ENCODE measurements around the gene PKMYT1. TPM values are rescaled to one million over a fixed set of nuclear protein-coding genes. Genes with fewer than 3 reads are reported as not detected.
"Not testable (repeated sequence)": the region's sequence is repeated elsewhere in the genome, so short reads cannot be mapped to it uniquely, and the experiment has no call there.

The PKMYT1 gene
- total RNA-seq, 8 experiments from 2014 or later: 0.36 to 48.7 (median 3.6) TPM

DNA sequence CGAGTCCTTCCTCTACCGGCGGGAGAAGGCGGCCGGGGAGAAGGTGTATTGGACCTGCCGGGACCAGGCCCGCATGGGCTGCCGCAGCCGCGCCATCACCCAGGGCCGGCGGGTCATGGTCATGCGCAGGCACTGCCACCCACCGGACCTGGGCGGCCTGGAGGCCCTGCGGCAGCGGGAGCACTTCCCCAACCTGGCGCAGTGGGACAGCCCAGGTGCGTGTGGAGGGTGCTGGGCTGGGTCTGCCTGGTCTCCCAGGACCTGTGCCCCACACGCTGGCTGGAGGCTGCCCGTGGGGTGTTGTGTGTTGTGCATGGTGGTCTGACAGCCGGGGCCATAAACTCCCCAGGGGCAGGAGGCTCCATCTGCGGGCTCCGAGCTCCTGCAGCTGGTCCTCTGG, 43.1 kb downstream of the PKMYT1 start:
- H3K27ac ChIP-seq: no peak overlapping the region
- in situ Hi-C loops (cut with MboI; ENCODE audit: low pct_unique_long_range_greater_than_20kb in 2 of 9, low sequenced_read_pairs in 9 of 9, unreplicated experiment in 9 of 9): no loop called here

DNA sequence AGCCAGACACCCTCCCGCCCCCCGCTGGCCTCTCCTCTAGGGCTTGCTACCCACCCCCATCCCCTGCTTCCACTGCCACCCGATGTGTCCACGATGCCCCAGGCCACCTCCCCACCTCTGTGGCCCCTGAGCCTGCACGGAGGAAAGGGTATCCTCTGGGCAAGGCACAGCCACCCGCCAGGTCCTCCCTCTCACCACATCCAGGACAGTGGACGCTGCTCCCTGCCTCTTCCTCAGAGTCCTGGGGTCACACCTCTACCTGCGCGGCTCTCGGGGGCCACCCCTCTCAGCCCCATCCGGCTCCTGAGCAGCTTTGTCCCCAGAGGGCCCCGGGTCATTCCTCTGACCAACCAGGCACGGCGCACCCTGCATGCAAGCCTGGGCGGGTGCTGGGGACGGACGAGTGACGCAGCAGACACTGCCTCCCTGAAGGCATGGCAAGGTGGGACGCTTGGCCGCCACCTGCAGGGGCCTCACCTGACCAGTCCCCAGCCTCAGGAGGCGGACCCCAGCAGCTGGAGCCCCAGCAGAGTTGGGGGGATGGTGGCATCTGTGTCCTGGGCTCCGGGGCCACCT, 43.7 kb downstream of the PKMYT1 start:
- in situ Hi-C loops (cut with MboI; ENCODE audit: low pct_unique_long_range_greater_than_20kb in 2 of 9, low sequenced_read_pairs in 9 of 9, unreplicated experiment in 9 of 9): no loop called here
- peak in 4 of 8 experiments; percentile 6 to 25 (median 18) for ATAC-seq (replicated peaks in 6 of 8)
- WGBS, 10 experiments: 94 to 100% (median 100%) methylated on average over 1 to 3 of the region's 22 CpGs; no CpG with 5 or more reads in 7 of the 10 experiments
- Histone ChIP-seq H3K4me3 (no peak overlapping the region), H3K4me1 (replicated peaks in 1 of 2) (no peaks in the 10 kb centered on the region), H3K27ac (no peak overlapping the region)

More for the DNA sequence above, 43.1 kb downstream of the PKMYT1 start:
- 82 to 93% (median 91%) methylated on average over 2 to 6 of the region's 24 CpGs; no CpG with 5 or more reads in 7 of the 10 experiments for WGBS, 10 experiments
- H3K4me3 ChIP-seq: no peak overlapping the region
- H3K4me1 ChIP-seq (replicated peaks in 1 of 2): no peaks in the 10 kb centered on the region
- ATAC-seq (replicated peaks in 6 of 8): peak in 4 of 8 experiments; percentile 7 to 24 (median 14)

DNA sequence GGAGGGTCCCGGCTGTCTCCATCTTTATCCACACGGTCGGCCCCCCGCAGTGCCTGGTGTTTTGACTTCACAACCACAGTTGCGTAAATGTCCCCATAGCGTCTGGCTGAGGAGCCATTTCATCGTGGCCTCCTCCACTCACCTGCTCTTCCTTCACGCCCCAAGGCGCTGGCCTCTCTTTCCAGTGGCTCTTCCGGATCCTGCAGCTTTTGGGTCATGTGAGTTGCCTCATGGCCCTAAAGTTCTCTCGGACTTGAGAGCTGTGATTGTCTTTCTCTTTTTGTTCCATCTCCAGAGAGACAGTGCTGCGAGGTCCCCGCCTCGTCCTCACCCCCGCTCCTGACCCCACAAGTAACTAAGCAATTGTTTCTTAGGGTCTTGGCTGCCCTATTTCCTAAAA, 45.8 kb downstream of the PKMYT1 start:
- Histone ChIP-seq H3K4me1 (replicated peaks in 1 of 2) (no peaks in the 10 kb centered on the region), H3K27ac (no peak overlapping the region), H3K4me3 (no peak overlapping the region)
- in situ Hi-C loops (cut with MboI; ENCODE audit: low pct_unique_long_range_greater_than_20kb in 2 of 9, low sequenced_read_pairs in 9 of 9, unreplicated experiment in 9 of 9): no loop called here
- WGBS, 10 experiments: 76 to 97% (median 89%) methylated on average over 6 to 14 of the region's 15 CpGs; no CpG with 5 or more reads in 2 of the 10 experiments
- ATAC-seq (replicated peaks in 6 of 8): no peak

DNA sequence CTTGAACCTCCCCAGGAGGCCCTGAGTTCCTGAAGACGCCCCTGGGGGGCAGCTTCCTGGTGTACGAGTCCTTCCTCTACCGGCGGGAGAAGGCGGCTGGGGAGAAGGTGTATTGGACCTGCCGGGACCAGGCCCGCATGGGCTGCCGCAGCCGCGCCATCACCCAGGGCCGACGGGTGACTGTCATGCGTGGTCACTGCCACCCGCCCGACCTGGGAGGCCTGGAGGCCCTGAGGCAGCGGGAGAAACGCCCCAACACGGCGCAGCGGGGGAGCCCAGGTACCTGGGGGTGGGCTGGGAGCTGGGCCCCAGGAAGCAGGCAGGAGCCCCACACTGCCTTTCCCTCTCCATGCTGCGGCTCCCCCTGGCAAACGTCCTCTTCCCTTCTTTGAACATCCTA, 46.5 kb downstream of the PKMYT1 start:
- Histone ChIP-seq H3K4me3 (no peak overlapping the region), H3K4me1 (replicated peaks in 1 of 2) (peaks cover 0 to 2% of the 10 kb centered on the region in 2 donors), H3K27ac (no peak overlapping the region)
- no CpG with 5 or more reads among the region's 22 CpGs for WGBS, 10 experiments
- ATAC-seq (replicated peaks in 6 of 8): peak in 1 of 8 experiments; percentile 10
- in situ Hi-C loops (cut with MboI; ENCODE audit: low pct_unique_long_range_greater_than_20kb in 2 of 9, low sequenced_read_pairs in 9 of 9, unreplicated experiment in 9 of 9): no loop called here

DNA sequence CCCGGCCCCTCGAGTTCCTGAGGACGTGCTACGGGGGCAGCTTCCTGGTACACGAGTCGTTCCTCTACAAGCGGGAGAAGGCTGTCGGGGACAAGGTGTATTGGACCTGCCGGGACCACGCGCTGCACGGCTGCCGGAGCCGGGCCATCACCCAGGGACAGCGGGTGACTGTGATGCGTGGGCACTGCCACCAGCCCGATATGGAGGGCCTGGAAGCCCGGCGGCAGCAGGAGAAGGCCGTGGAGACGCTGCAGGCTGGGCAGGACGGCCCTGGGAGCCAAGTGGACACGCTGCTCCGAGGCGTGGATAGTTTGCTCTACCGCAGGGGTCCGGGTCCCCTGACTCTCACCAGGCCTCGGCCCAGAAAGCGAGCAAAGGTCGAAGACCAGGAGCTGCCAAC, 47.1 kb downstream of the PKMYT1 start:
- Histone ChIP-seq H3K4me3 (no peak overlapping the region), H3K27ac (no peak overlapping the region), H3K4me1 (replicated peaks in 1 of 2) (peaks cover 0 to 6% of the 10 kb centered on the region in 2 donors)
- 90 to 100% (median 97%) methylated on average over 1 to 15 of the region's 30 CpGs; no CpG with 5 or more reads in 6 of the 10 experiments for WGBS, 10 experiments
- in situ Hi-C loops (cut with MboI; ENCODE audit: low pct_unique_long_range_greater_than_20kb in 2 of 9, low sequenced_read_pairs in 9 of 9, unreplicated experiment in 9 of 9): no loop called here
- ATAC-seq (replicated peaks in 6 of 8): peak in 1 of 8 experiments; percentile 6

DNA sequence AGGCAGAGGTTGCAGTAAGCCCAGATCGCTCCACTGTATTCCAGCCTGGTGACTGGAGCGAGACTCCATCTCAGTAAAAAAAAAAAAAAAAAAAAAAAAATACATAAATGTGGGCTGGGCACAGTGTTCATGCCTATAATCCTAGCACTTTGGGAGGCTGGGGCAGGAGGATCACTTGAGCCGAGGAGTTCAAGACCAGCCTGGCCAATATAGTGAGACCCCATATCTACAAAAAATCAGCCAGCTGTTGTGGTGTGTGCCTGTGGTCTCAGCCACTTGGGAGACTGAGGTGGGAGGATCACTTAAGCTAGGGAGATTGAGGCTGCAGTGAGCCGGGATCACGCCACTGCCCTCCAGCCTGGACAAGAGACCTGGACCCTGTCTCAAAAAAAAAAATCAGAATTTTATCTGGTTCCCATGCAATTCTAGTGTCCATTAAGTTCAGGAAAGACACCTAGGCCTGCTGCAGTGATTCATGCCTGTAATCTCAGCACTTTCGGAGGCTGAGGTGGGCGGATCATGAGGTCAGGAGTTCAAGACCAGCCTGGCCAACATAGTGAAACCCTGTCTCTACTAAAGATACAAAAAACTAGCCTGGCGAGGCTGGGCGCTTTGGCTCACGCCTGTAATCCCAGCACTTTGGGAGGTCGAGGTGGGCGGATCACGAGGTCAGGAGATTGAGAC, 48.9 kb downstream of the PKMYT1 start:
- 90 to 100% (median 100%) methylated on average over 1 to 8 of the region's 13 CpGs; no CpG with 5 or more reads in 4 of the 10 experiments for WGBS, 10 experiments
- in situ Hi-C loops (cut with MboI; ENCODE audit: low pct_unique_long_range_greater_than_20kb in 2 of 9, low sequenced_read_pairs in 9 of 9, unreplicated experiment in 9 of 9); H3K27ac ChIP-seq; H3K4me3 ChIP-seq; ATAC-seq (replicated peaks in 6 of 8): not testable (repeated sequence)
- H3K4me1 ChIP-seq (replicated peaks in 1 of 2): peaks cover 0 to 10% of the 10 kb centered on the region in 2 donors

DNA sequence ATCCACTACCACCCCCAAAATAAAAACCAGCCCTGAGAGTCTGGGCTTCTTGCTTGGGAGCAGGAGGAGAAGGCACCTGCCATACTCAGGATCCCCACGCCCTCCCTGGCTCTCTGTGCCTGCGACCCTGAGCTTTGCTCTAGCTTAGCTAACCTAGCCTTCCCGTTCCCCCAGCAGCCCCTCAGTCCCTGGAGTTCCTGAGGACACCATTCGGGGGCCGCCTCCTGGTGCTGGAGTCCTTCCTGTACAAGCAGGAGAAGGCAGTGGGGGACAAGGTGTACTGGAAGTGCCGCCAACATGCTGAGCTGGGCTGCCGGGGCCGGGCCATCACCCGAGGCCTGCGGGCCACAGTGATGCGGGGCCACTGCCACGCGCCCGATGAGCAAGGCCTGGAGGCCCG, 50.0 kb downstream of the PKMYT1 start:
- Histone ChIP-seq H3K4me1 (replicated peaks in 1 of 2) (peaks cover 0 to 18% of the 10 kb centered on the region in 2 donors), H3K27ac (no peak overlapping the region), H3K4me3 (no peak overlapping the region)
- ATAC-seq (replicated peaks in 6 of 8): no peak
- in situ Hi-C loops (cut with MboI; ENCODE audit: low pct_unique_long_range_greater_than_20kb in 2 of 9, low sequenced_read_pairs in 9 of 9, unreplicated experiment in 9 of 9): no loop called here
- WGBS, 10 experiments: 90 to 97% (median 94%) methylated on average over 2 to 6 of the region's 15 CpGs; no CpG with 5 or more reads in 7 of the 10 experiments

DNA sequence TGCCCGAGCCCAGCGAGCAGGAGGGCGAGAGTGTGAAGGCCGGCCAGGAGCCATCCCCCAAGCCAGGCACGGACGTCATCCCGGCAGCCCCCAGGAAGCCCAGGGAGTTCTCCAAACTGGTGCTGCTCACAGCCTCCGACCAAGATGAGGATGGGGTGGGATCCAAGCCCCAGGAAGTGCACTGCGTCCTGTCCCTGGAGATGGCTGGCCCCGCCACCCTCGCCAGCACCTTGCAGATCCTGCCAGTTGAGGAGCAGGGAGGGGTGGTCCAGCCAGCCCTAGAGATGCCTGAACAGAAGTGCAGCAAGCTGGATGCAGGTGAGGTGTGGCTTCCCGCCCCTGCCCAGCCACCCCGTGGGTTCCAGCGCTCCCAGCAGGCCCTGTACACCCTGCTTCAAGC, 50.6 kb downstream of the PKMYT1 start:
- H3K27ac ChIP-seq: no peak overlapping the region
- no peak for ATAC-seq (replicated peaks in 6 of 8)
- H3K4me1 ChIP-seq (replicated peaks in 1 of 2): peaks cover 0 to 23% of the 10 kb centered on the region in 2 donors
- H3K4me3 ChIP-seq: no peak overlapping the region
- WGBS, 10 experiments: 93 to 100% (median 100%) methylated on average over 1 to 3 of the region's 14 CpGs; no CpG with 5 or more reads in 6 of the 10 experiments
- in situ Hi-C loops (cut with MboI; ENCODE audit: low pct_unique_long_range_greater_than_20kb in 2 of 9, low sequenced_read_pairs in 9 of 9, unreplicated experiment in 9 of 9): no loop called here

DNA sequence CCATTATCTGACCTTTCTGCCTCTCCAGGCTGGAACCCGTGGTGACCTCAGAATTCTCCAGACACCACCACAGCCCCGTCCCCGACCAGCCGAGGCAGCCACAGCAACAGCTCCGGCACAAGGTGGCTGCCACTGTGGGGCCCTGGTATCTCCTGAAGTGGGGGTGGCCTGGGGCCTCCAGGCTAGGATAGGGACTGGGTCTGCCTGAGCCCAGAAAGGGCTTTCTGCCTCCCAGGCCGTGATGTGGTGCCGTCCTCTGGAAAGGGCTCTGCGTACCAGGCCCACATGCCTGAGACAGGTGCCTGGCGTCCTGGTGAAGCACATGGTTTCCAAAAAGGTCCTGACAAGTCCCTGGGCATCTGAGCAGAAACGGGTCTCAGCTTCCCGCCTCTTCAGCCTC, 51.5 kb downstream of the PKMYT1 start:
- Histone ChIP-seq H3K4me3 (no peak overlapping the region), H3K27ac (no peak overlapping the region), H3K4me1 (replicated peaks in 1 of 2) (peaks cover 0 to 23% of the 10 kb centered on the region in 2 donors)
- in situ Hi-C loops (cut with MboI; ENCODE audit: low pct_unique_long_range_greater_than_20kb in 2 of 9, low sequenced_read_pairs in 9 of 9, unreplicated experiment in 9 of 9): no loop called here
- ATAC-seq (replicated peaks in 6 of 8): no peak
- WGBS, 10 experiments: 66 to 100% (median 90%) methylated on average over 2 to 4 of the region's 11 CpGs; no CpG with 5 or more reads in 5 of the 10 experiments

DNA sequence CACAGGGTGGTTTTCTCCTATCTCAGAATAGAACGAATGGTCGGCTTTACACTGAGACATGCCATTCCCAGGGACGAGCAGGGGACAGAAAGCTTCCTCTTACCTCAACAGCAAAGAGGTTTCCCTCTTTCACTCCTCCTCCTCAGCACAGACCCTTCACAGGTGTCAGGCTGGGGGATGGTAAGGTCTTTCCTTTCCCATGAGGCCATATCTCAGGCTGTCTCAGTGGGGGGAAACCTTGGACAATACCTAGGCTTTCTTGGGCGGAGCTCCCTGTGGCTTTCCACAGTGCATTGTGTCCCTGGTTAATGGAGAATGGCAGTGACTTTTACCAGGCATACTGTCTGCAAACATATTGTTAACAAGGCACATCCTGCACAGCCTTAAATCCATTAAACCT, 52.1 kb downstream of the PKMYT1 start:
- in situ Hi-C loops (cut with MboI; ENCODE audit: low pct_unique_long_range_greater_than_20kb in 2 of 9, low sequenced_read_pairs in 9 of 9, unreplicated experiment in 9 of 9); H3K4me3 ChIP-seq; H3K27ac ChIP-seq; ATAC-seq (replicated peaks in 6 of 8): not testable (repeated sequence)
- WGBS, 10 experiments: 32 to 100% (median 52%) methylated on average over 1 to 4 of the region's 4 CpGs; no CpG with 5 or more reads in 6 of the 10 experiments
- H3K4me1 ChIP-seq (replicated peaks in 1 of 2): peaks cover 0 to 23% of the 10 kb centered on the region in 2 donors

DNA sequence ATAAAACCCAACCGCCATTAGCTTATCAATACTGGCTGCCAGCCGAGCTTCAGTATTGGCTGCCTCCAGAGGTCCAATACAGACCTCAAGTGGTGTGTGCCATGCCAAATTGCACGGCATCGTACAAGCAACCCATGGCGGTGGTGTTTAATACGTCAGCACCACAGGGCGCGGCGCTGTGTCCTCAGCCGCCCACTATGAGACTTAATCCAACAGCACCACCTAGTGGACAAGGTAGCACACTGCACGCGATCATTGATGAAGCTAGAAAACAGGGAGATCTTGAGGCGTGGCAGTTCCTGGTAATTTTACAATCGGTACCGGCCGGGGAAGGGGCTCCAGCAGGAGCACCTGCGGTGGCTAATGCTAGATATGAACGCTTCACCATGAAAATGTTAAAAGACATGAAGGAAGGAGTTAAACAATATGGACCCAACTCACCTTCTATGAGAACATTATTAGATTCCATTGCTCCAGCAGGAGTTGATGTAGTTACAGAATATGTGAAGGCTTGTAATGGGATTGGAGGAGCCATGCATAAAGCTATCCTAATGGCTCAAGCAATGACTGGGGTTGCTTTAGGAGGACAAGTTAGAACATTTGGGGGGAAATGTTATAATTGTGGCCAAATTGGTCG, 53.1 kb downstream of the PKMYT1 start:
- 0 to 89% (median 16%) methylated on average over 1 to 16 of the region's 19 CpGs; no CpG with 5 or more reads in 1 of the 10 experiments for WGBS, 10 experiments
- Histone ChIP-seq H3K27ac (no peak overlapping the region), H3K4me3 (no peak overlapping the region), H3K4me1 (replicated peaks in 1 of 2) (peaks cover 0 to 23% of the 10 kb centered on the region in 2 donors)
- ATAC-seq (replicated peaks in 6 of 8): peak; percentile 66 to 96 (median 78)
- in situ Hi-C loops (cut with MboI; ENCODE audit: low pct_unique_long_range_greater_than_20kb in 2 of 9, low sequenced_read_pairs in 9 of 9, unreplicated experiment in 9 of 9): no loop called here

DNA sequence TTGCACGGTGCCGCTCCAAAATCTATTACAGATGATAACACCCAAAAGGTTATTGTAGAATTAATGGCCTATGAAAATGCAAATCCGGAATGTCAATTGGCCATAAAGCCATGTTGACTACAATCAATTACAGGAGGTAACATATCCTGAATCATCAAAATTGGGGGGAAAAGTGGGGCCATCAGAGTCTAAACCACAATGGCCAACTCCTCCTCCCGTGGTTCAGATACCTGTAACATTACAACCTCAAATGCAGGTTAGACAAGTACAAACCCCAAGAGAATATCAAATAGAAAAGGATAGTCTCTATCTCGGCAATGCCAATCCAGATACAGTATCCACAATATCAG, 53.6 kb downstream of the PKMYT1 start:
- no peak overlapping the region for H3K27ac ChIP-seq
- in situ Hi-C loops (cut with MboI; ENCODE audit: low pct_unique_long_range_greater_than_20kb in 2 of 9, low sequenced_read_pairs in 9 of 9, unreplicated experiment in 9 of 9): no loop called here
- H3K4me1 ChIP-seq (replicated peaks in 1 of 2): peaks cover 0 to 23% of the 10 kb centered on the region in 2 donors
- 21 to 100% (median 82%) methylated on average over 1 to 5 of the region's 5 CpGs; no CpG with 5 or more reads in 1 of the 10 experiments for WGBS, 10 experiments
- no peak overlapping the region for H3K4me3 ChIP-seq
- ATAC-seq (replicated peaks in 6 of 8): no peak

DNA sequence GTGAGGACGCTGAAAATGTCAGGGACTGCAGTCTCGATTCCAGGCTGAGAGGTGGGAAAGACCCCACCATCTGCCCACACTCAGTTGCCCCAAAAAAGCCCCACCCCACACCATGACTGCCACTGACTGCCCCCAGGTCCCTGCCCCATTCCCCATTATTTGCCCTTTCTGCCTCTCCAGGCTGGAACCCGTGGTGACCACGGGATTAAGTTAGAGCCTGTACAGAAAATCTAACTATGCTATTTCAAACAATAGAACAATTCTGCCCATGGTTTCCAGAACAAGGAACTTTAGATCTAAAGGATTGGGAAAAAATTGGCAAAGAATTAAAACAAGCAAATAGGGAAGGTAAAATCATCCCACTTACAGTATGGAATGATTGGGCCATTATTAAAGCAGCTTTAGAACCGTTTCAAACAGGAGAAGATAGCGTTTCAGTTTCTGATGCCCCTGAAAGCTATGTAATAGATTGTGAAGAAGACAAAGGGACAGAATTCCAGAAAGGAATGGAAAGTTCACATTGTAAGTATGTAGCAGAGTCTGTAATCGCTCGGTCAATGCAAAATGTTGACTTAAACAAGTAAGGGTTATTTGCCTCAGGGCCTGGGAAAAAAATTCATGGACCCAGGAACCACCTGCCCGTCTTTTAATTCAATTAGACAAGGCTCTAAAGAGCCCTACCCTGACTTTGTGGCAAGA, 54.1 kb downstream of the PKMYT1 start:
- Histone ChIP-seq H3K27ac (no peak overlapping the region), H3K4me1 (replicated peaks in 1 of 2) (peaks cover 0 to 23% of the 10 kb centered on the region in 2 donors), H3K4me3 (no peak overlapping the region)
- in situ Hi-C loops (cut with MboI; ENCODE audit: low pct_unique_long_range_greater_than_20kb in 2 of 9, low sequenced_read_pairs in 9 of 9, unreplicated experiment in 9 of 9): no loop called here
- 48 to 100% (median 78%) methylated on average over 1 to 8 of the region's 9 CpGs; no CpG with 5 or more reads in 1 of the 10 experiments for WGBS, 10 experiments
- ATAC-seq (replicated peaks in 6 of 8): no peak

Data from motor neuron (in vitro differentiated cells).